ENCODE results near the gene LRRC8D. TPM values are rescaled to one million over a fixed set of nuclear protein-coding genes. Genes with fewer than 3 reads are reported as not detected.

The LRRC8D gene
- total RNA-seq, 1 donor from 2014 or later: 22.2 TPM

DNA sequence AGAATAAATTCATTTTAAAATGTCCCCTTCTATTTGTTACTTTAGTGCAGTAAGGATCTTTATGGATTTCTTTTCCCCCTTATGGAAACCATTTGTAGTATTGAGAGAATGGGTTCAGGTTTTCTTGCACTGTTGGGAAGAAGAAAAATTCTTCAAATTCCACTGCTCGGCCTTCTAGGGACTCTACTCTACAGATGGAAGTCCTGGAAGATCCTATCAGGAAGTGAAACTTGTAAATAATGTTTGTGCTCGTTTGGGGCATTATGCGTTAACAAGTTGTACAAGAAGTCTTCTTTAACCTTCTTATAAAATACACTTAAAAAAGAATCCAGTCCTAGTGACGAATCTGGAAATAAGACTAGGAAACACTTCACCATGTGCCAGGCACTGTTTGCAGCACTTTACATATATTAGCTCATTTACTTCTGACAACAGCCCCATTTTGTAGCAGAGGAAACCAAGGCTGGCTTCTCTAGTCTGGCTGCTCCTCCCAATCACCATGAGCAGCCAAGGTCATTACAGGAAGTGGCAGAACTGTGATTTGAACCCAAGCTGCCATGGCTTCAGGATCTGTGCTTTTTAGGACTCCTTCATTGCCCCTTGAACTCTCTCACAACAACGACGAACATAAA lies 11.8 kb downstream of the LRRC8D start:
- Histone ChIP-seq H3K9me3 (no peaks in the 10 kb centered on the region), H3K27ac (no peak overlapping the region)
- TF ChIP-seq, protein P1, sequence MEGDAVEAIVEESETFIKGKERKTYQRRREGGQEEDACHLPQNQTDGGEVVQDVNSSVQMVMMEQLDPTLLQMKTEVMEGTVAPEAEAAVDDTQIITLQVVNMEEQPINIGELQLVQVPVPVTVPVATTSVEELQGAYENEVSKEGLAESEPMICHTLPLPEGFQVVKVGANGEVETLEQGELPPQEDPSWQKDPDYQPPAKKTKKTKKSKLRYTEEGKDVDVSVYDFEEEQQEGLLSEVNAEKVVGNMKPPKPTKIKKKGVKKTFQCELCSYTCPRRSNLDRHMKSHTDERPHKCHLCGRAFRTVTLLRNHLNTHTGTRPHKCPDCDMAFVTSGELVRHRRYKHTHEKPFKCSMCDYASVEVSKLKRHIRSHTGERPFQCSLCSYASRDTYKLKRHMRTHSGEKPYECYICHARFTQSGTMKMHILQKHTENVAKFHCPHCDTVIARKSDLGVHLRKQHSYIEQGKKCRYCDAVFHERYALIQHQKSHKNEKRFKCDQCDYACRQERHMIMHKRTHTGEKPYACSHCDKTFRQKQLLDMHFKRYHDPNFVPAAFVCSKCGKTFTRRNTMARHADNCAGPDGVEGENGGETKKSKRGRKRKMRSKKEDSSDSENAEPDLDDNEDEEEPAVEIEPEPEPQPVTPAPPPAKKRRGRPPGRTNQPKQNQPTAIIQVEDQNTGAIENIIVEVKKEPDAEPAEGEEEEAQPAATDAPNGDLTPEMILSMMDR (IDR thresholded peaks at IDR 0.05): no peak

DNA sequence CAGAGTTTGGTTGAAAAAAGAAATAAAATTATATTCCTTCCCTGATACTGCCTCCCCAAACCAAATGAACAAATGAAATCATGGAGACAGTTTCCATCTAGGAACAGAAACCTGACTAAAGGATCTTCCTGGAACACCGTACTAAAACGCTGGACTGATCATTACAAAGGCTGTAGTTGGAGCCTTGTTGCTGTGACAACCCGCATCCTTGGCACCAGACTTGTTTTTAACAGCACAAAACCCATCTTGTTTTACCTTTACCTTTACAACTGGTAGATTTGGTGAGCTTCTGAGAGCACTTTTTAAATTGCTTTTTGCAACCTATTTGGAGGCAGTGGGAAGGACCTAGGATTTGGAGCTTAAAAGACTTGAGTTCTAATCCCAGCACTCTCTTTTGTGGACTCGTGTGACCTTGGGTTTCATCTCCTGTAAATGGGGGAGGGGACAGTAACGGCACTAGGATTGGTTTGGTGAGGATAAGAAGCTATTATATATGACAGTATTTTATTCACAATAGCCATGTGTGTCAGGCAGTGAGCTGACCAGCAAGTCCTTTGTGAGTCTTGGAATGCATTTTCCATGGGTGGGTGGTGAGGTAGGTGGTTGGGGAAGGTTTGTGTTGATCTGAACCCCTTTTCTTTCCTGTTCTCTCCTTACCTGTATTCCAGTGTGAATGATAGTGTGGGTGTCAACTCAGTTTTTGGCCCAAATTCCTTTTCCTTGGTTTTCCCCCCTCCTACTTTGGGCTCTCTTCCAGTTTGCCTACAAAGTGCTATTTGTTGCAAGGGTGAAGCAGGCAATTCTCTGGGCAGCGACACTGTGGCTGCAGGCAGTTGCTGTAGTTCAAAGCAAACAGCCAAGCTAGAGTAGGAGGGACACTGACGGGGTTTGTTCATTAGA lies 12.6 kb downstream of the LRRC8D start:
- no peaks in the 10 kb centered on the region for H3K9me3 ChIP-seq
- no peak overlapping the region for H3K4me3 ChIP-seq
- no peak overlapping the region for H3K27ac ChIP-seq
- ATAC-seq: no peak
- TF ChIP-seq, protein P1 (IDR thresholded peaks at IDR 0.05): no peak
- peaks cover 23% of the 10 kb centered on the region for H3K4me1 ChIP-seq
- H3K36me3 ChIP-seq: no peaks in the 10 kb centered on the region
- DNase-seq: no peak
- intact Hi-C loops (cut with DNase I): no loop called here
- no peaks in the 10 kb centered on the region for H3K27me3 ChIP-seq (ENCODE audit: low read depth)

More for the DNA sequence above, 11.8 kb downstream of the LRRC8D start:
- H3K4me3 ChIP-seq: no peak overlapping the region
- no peaks in the 10 kb centered on the region for H3K27me3 ChIP-seq (ENCODE audit: low read depth)
- ATAC-seq (no peak), DNase-seq (no peak)
- peaks cover 23% of the 10 kb centered on the region for H3K4me1 ChIP-seq
- no peaks in the 10 kb centered on the region for H3K36me3 ChIP-seq
- intact Hi-C loops (cut with DNase I): no loop called here

DNA sequence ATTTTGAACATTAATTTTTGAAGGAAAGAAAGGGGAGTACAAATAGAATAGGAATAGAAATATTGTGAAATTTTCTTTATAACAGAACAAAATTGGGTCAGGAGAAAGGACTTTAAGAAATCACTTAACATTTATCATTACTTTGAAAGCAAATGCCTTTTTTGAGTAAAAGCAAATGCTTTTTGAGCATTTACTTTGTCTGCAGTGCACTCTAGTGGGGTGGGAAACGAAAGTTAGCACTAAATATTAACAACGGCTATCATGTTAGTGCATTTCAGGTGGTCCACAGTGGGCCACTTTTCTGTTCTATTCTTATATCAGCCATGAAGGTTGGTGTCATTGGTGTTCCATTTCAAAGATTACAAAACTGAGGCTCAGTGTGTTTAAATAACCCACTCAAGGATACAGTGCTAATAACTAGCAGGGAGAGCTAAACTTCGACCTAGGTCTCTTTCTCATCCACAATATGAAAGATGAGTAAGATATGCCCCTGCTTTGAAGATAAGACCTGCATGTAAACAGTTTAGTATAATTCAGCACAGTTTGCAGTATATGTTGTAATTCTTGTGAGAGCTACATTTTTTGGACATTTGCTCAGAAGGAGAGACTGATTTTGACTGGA lies 13.4 kb downstream of the LRRC8D start:
- intact Hi-C loops (cut with DNase I): no loop called here
- H3K4me1 ChIP-seq: peaks cover 23% of the 10 kb centered on the region
- no peaks in the 10 kb centered on the region for H3K9me3 ChIP-seq
- no peak for DNase-seq
- no peak for ATAC-seq
- no peaks in the 10 kb centered on the region for H3K36me3 ChIP-seq
- no peaks in the 10 kb centered on the region for H3K27me3 ChIP-seq (ENCODE audit: low read depth)
- no peak overlapping the region for H3K4me3 ChIP-seq
- TF ChIP-seq, protein P1 (IDR thresholded peaks at IDR 0.05): no peak
- no peak overlapping the region for H3K27ac ChIP-seq

DNA sequence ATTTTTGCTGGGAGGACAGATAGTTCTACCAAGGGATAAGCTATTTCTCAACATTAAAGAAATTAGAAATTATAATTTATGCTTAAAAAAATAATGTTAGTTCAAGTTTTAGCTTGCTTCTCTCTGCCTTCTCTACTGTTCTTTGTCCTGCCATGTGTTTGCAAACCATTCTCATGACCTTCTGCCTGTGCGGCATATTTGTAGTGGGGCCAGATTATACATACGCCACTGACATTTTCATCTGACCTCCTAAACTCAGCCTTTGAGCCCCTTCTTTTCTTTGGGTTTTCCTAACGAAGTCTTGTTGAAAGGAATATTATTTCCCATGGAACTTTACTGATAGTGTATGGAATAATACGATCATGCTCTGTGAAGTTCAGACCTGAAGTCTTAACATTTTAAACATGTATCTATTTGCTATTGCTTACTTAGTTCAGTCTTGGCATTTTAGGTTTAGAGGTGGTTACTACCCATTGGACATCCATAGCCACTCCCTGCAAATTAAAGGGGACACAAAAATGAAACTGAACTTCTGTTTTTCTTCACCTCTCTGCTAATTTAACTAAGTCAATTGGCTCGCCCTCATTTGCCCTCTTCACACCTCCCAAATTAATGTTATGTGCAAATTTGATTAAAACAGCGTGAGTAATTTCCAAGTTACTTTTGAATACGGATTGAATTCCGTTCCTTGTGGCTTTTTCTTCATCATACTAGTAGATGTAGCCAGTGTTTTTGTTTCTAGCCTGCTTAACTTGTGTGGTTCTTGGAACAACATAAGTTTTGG lies 15.6 kb downstream of the LRRC8D start:
- TF ChIP-seq, protein P1 (IDR thresholded peaks at IDR 0.05): no peak
- intact Hi-C loops (cut with DNase I): no loop called here
- Histone ChIP-seq H3K9me3 (no peaks in the 10 kb centered on the region), H3K27me3 (ENCODE audit: low read depth) (no peaks in the 10 kb centered on the region), H3K27ac (no peak overlapping the region), H3K4me3 (no peak overlapping the region), H3K4me1 (peaks cover 23% of the 10 kb centered on the region), H3K36me3 (no peaks in the 10 kb centered on the region)
- no peak for ATAC-seq
- no peak for DNase-seq

- DNase-seq: no peak
- H3K27ac ChIP-seq: no peak overlapping the region
- no peaks in the 10 kb centered on the region for H3K36me3 ChIP-seq
- no peaks in the 10 kb centered on the region for H3K27me3 ChIP-seq (ENCODE audit: low read depth)
- H3K4me1 ChIP-seq: peaks cover 22% of the 10 kb centered on the region
- no peaks in the 10 kb centered on the region for H3K9me3 ChIP-seq
- TF ChIP-seq, protein P1 (IDR thresholded peaks at IDR 0.05): no peak
- ATAC-seq: no peak
- H3K4me3 ChIP-seq: no peak overlapping the region
- intact Hi-C loops (cut with DNase I): no loop called here
Measured at GRCh38 chr1:89837036-89837481, 16.2 kb downstream of the LRRC8D start.

Measured in lower lobe of right lung (tissue), 2 donors.